ENCODE measurements around the gene CEP112. TPM values are rescaled to one million over a fixed set of nuclear protein-coding genes. Genes with fewer than 3 reads are reported as not detected.

CEP112 gene
- total and polyA plus RNA-seq, 2 of the 8 experiments (the other 6 are each of a cell fraction or from before 2014, with no cell fraction given) = 0.62 to 3.1 TPM

- no peak for TF ChIP-seq TEAD4 (IDR thresholded peaks at IDR 0.05; ENCODE audit: low read depth, low read length)
- TF ChIP-seq SRF (IDR thresholded peaks at IDR 0.05; ENCODE audit: low read depth, low read length) = no peak
- TF ChIP-seq FOSL1 (IDR thresholded peaks at IDR 0.05; ENCODE audit: insufficient read depth, low read depth, low read length) = no peak
- peak; percentile 96 for TF ChIP-seq KDM4A (IDR thresholded peaks at IDR 0.05; ENCODE audit: low read depth, low read length, severe bottlenecking)
- peak in 1 of 2 experiments; percentile 18; a peak in 1 of 4 replicates for TF ChIP-seq HDAC2 (IDR thresholded peaks at IDR 0.05; ENCODE audit: borderline replicate concordance in 1 of 2, low read depth in 2 of 2, low read length in 2 of 2)
- peak; percentile 58 for TF ChIP-seq PHF8 (conservative IDR thresholded peaks at IDR 0.05; ENCODE audit: low read depth, low read length)
- TF ChIP-seq GABPA (IDR thresholded peaks at IDR 0.05; ENCODE audit: borderline replicate concordance, insufficient read depth, low read length) = no peak
- no peak for TF ChIP-seq SP2 (IDR thresholded peaks at IDR 0.05; ENCODE audit: low read length)
- no peak for TF ChIP-seq EZH2 (IDR thresholded peaks at IDR 0.05; ENCODE audit: low read depth, low read length, severe bottlenecking)
- TF ChIP-seq CTCF (IDR thresholded peaks at IDR 0.05; ENCODE audit: control extremely low read depth in 1 of 3, insufficient read depth in 1 of 3, low read depth in 1 of 3, low read length in 3 of 3) = no peak
- no peak for TF ChIP-seq CBX8 (IDR thresholded peaks at IDR 0.05; ENCODE audit: borderline replicate concordance, low read depth, low read length)
- no peak for TF ChIP-seq YY1 (IDR thresholded peaks at IDR 0.05; ENCODE audit: low read depth, low read length)
- TF ChIP-seq MAFK (IDR thresholded peaks at IDR 0.05; ENCODE audit: low read depth, low read length) = no peak
These were observed at the start of gene CEP112 (continued) for GRCh38 chr17:66191593-66192377.

Data from H1 (cell line).